ENCODE results near the gene SPG11. TPM values are rescaled to one million over a fixed set of nuclear protein-coding genes. Genes with fewer than 3 reads are reported as not detected.

The SPG11 gene
- total and polyA plus RNA-seq, 2 of the 13 experiments (the other 11 are each of a cell fraction or from before 2014, with no cell fraction given): 31.5 to 40.7 TPM

DNA sequence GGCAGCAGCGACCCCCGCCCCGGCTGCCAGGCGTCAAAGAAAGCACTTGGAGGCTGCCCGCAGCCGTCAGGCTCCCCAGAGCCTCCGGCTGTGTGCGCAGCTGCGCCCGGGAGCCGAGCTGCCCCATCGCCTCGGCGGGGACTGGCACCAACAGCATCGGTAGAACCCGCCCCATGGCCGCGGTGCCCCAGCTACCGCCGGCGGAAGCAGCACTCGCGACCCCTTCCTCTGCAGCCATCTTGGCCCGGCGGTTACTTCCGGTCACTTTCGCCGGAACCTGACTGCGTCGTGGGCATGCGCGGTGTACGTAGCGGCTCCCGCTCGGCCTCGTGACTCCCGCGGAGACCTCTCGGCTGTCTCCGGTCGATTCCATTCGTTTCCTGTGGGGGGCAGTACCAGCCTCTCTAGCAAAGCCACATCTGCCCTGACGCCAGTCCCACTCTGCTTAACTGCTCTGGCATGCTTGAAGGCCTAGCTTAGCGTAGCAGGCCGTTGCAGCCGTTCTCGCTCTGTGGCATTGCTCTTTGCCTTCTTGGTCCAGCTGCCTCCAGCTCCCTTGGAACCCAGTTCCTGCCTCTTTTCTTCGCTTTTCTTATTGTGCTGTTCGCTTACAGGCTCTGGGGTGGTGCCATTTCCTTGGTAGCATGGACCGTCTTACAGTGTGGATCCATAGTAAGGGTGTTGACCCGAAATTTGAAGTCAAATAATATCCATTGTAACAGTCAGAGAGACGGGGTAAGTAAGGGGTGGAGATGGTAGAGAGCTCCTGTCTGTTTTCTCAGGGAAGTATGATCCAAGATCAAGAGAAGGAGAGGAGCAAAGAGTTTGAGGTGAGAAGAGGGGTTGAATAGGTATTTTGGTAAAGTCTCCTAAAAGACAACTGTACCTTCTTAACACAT is at the start of gene SPG11 (continued):
- TF ChIP-seq RERE (CRISPR knock-in tag; IDR thresholded peaks at IDR 0.05; ENCODE audit: low read depth): no peak
- TF ChIP-seq ZNF709 (CRISPR knock-in tag; IDR thresholded peaks at IDR 0.05): peak; percentile 91; the same call in 1 of the 2 replicates
- TF ChIP-seq E2F5 (CRISPR knock-in tag; conservative IDR thresholded peaks at IDR 0.05): no peak
- no peak for TF ChIP-seq TCF7L2 (IDR thresholded peaks at IDR 0.05; ENCODE audit: low read depth, low read length)
- no peak for TF ChIP-seq ZNF75D (CRISPR knock-in tag; IDR thresholded peaks at IDR 0.05; ENCODE audit: borderline replicate concordance)
- no peak for TF ChIP-seq ZMYM3 (CRISPR knock-in tag; IDR thresholded peaks at IDR 0.05)
- TF ChIP-seq, protein P1, sequence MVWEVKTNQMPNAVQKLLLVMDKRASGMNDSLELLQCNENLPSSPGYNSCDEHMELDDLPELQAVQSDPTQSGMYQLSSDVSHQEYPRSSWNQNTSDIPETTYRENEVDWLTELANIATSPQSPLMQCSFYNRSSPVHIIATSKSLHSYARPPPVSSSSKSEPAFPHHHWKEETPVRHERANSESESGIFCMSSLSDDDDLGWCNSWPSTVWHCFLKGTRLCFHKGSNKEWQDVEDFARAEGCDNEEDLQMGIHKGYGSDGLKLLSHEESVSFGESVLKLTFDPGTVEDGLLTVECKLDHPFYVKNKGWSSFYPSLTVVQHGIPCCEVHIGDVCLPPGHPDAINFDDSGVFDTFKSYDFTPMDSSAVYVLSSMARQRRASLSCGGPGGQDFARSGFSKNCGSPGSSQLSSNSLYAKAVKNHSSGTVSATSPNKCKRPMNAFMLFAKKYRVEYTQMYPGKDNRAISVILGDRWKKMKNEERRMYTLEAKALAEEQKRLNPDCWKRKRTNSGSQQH (CRISPR knock-in tag; IDR thresholded peaks at IDR 0.05; ENCODE audit: low read depth): peak; percentile 63; the same call in 1 of the 2 replicates
- 0 out of 2 replicates have a peak, but pooled peaks have one; percentile 75 for TF ChIP-seq ZNF589 (CRISPR knock-in tag; conservative IDR thresholded peaks at IDR 0.05)
- peak; percentile 95 for TF ChIP-seq ZNF563 (CRISPR knock-in tag; IDR thresholded peaks at IDR 0.05)
- TF ChIP-seq ZNF326 (CRISPR knock-in tag; IDR thresholded peaks at IDR 0.05; ENCODE audit: borderline replicate concordance): no peak
- TF ChIP-seq RCOR2 (CRISPR knock-in tag; IDR thresholded peaks at IDR 0.05): no peak
- peak; percentile 75; the same call in 1 of the 2 replicates for TF ChIP-seq HOXA9 (CRISPR knock-in tag; IDR thresholded peaks at IDR 0.05; ENCODE audit: borderline replicate concordance)
- no peak; the same call in none of the 2 replicates for TF ChIP-seq ZNF263 (CRISPR knock-in tag; IDR thresholded peaks at IDR 0.05)
- TF ChIP-seq THYN1 (CRISPR knock-in tag; IDR thresholded peaks at IDR 0.05; ENCODE audit: borderline replicate concordance, low read depth): no peak
- peak; percentile 93; the same call in 1 of the 2 replicates for TF ChIP-seq ZNF782 (CRISPR knock-in tag; IDR thresholded peaks at IDR 0.05; ENCODE audit: borderline replicate concordance)
- TF ChIP-seq SP140L (CRISPR knock-in tag; IDR thresholded peaks at IDR 0.05; ENCODE audit: borderline replicate concordance): no peak
- no peak for TF ChIP-seq NFIC (IDR thresholded peaks at IDR 0.05; ENCODE audit: low read length)
- TF ChIP-seq, protein P2, sequence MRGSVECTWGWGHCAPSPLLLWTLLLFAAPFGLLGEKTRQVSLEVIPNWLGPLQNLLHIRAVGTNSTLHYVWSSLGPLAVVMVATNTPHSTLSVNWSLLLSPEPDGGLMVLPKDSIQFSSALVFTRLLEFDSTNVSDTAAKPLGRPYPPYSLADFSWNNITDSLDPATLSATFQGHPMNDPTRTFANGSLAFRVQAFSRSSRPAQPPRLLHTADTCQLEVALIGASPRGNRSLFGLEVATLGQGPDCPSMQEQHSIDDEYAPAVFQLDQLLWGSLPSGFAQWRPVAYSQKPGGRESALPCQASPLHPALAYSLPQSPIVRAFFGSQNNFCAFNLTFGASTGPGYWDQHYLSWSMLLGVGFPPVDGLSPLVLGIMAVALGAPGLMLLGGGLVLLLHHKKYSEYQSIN (CRISPR knock-in tag; IDR thresholded peaks at IDR 0.05; ENCODE audit: borderline replicate concordance): no peak
